GM23338 (cell line): ENCODE results near the gene PFKFB3.

ENCODE experiments used
- CREB1 ChIP-seq: fragments of 250-450 bp; sonication (Bioruptor Pico); IDR thresholded peaks from 2 replicates; pipeline ENCODE4 v1.5.0; 2020; ENCODE audit warnings: low read depth, mild to moderate bottlenecking, moderate library complexity
- EZH2 ChIP-seq: fragments of 200-600 bp; sonication (generic); IDR thresholded peaks from one replicate; pipeline ENCODE4 v1.8.0; 2017; ENCODE audit warnings: antibody characterized with exemption, mild to moderate bottlenecking, low read depth; ENCODE audit not compliant: unreplicated experiment
- EZH2phosphoT487 ChIP-seq: fragments of 200-600 bp; sonication (generic); IDR thresholded peaks from one replicate; pipeline ENCODE4 v1.8.1; 2018; ENCODE audit warnings: antibody characterized with exemption; ENCODE audit not compliant: unreplicated experiment
- JUNB ChIP-seq: IDR thresholded peaks from one replicate; pipeline ENCODE4 v1.6.1; 2016; ENCODE audit warnings: antibody characterized with exemption; ENCODE audit not compliant: unreplicated experiment
- NANOG ChIP-seq: IDR thresholded peaks from 2 replicates; pipeline ENCODE4 v1.6.1; 2016; ENCODE audit warnings: antibody characterized with exemption, borderline replicate concordance
- POLR2AphosphoS5 ChIP-seq: IDR thresholded peaks from 2 replicates; pipeline ENCODE4 v1.6.1; 2016; ENCODE audit warnings: antibody characterized with exemption, low read depth
- ZNF114 ChIP-seq: fragments of 250-450 bp; sonication (Bioruptor Pico); IDR thresholded peaks from 2 replicates; pipeline ENCODE4 v1.5.0; 2020; ENCODE audit warnings: mild to moderate bottlenecking, moderate library complexity
- TF ChIP-seq, protein P1 (sequence below), 2 experiments: fragments of 200-600 bp in 1 of 2; sonication (generic) in 1 of 2; conservative IDR thresholded peaks; 2 replicates each; pipeline versions ENCODE4 v1.5.1 to v1.6.1; 2016 to 2017; ENCODE audit warnings: antibody characterized with exemption in 2 of 2, low read depth in 2 of 2, mild to moderate bottlenecking in 2 of 2, moderate library complexity in 1 of 2
- TF ChIP-seq, protein P2 (sequence below): IDR thresholded peaks from one replicate; pipeline ENCODE4 v1.6.1; 2018; ENCODE audit warnings: antibody characterized with exemption; ENCODE audit not compliant: unreplicated experiment

DNA sequence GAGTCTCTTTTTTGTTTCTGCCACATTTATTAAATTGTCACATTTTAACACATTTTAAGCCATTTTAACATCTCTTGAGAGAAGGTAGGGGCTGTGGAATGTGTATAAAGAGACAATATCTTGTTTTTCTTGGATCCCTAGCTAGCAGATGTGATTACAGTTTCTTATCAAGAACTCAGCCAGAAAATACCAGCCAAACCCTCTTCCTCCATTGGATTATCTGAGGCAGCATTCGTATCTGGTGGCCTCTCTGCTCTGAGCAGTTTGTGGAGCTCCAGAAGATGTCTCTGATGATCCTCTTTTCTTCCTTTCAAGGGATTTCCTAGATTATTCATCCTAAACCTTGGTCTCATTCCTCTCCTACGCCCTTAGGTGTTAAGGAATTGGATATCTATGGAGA is 35.3 kb upstream of the PFKFB3 start:
- no peak for TF ChIP-seq EZH2phosphoT487
- TF ChIP-seq, protein P1, sequence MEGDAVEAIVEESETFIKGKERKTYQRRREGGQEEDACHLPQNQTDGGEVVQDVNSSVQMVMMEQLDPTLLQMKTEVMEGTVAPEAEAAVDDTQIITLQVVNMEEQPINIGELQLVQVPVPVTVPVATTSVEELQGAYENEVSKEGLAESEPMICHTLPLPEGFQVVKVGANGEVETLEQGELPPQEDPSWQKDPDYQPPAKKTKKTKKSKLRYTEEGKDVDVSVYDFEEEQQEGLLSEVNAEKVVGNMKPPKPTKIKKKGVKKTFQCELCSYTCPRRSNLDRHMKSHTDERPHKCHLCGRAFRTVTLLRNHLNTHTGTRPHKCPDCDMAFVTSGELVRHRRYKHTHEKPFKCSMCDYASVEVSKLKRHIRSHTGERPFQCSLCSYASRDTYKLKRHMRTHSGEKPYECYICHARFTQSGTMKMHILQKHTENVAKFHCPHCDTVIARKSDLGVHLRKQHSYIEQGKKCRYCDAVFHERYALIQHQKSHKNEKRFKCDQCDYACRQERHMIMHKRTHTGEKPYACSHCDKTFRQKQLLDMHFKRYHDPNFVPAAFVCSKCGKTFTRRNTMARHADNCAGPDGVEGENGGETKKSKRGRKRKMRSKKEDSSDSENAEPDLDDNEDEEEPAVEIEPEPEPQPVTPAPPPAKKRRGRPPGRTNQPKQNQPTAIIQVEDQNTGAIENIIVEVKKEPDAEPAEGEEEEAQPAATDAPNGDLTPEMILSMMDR (conservative IDR thresholded peaks at IDR 0.05; ENCODE audit: low read depth in 2 of 2) = no peak
- no peak for TF ChIP-seq POLR2AphosphoS5
- no peak for TF ChIP-seq EZH2
- TF ChIP-seq ZNF114 (CRISPR knock-in tag) = no peak
- no peak for TF ChIP-seq CREB1
- TF ChIP-seq, protein P2, sequence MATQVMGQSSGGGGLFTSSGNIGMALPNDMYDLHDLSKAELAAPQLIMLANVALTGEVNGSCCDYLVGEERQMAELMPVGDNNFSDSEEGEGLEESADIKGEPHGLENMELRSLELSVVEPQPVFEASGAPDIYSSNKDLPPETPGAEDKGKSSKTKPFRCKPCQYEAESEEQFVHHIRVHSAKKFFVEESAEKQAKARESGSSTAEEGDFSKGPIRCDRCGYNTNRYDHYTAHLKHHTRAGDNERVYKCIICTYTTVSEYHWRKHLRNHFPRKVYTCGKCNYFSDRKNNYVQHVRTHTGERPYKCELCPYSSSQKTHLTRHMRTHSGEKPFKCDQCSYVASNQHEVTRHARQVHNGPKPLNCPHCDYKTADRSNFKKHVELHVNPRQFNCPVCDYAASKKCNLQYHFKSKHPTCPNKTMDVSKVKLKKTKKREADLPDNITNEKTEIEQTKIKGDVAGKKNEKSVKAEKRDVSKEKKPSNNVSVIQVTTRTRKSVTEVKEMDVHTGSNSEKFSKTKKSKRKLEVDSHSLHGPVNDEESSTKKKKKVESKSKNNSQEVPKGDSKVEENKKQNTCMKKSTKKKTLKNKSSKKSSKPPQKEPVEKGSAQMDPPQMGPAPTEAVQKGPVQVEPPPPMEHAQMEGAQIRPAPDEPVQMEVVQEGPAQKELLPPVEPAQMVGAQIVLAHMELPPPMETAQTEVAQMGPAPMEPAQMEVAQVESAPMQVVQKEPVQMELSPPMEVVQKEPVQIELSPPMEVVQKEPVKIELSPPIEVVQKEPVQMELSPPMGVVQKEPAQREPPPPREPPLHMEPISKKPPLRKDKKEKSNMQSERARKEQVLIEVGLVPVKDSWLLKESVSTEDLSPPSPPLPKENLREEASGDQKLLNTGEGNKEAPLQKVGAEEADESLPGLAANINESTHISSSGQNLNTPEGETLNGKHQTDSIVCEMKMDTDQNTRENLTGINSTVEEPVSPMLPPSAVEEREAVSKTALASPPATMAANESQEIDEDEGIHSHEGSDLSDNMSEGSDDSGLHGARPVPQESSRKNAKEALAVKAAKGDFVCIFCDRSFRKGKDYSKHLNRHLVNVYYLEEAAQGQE = no peak
- TF ChIP-seq JUNB = no peak
- TF ChIP-seq NANOG = no peak
